ENCODE results near the gene ZNF485.
"Not testable (repeated sequence)": the region's sequence is repeated elsewhere in the genome, so short reads cannot be mapped to it uniquely, and the experiment has no call there.

Gene ZNF485

GRCh38 chr10:43605850-43606322 is 352 bp upstream of the ZNF485 start:
- no peak for DNase-seq

- no peak for DNase-seq
These were observed 948 bp downstream of the ZNF485 start for GRCh38 chr10:43607199-43607573.

GRCh38 chr10:43610636-43611035 is 4.4 kb downstream of the ZNF485 start:
- DNase-seq: no peak

- no peak for DNase-seq
These were observed 10.6 kb downstream of the ZNF485 start for GRCh38 chr10:43616697-43617370.

- DNase-seq: no peak
These were observed 13.1 kb downstream of the ZNF485 start for GRCh38 chr10:43619368-43619767.

- DNase-seq: no peak
These were observed 15.8 kb downstream of the ZNF485 start for GRCh38 chr10:43622038-43622437.

GRCh38 chr10:43623351-43623750 is 17.1 kb downstream of the ZNF485 start:
- peak; percentile 25 for DNase-seq

- no peak for DNase-seq
These were observed 21.7 kb downstream of the ZNF485 start for GRCh38 chr10:43627942-43628341.

GRCh38 chr10:43628956-43629355 is 22.7 kb downstream of the ZNF485 start:
- DNase-seq: no peak

GRCh38 chr10:43635816-43636215 is 29.6 kb downstream of the ZNF485 start:
- not testable (repeated sequence) for DNase-seq

GRCh38 chr10:43640603-43641002 is 34.4 kb downstream of the ZNF485 start:
- DNase-seq: no peak

GRCh38 chr10:43644252-43644651 is 38.0 kb downstream of the ZNF485 start:
- no peak for DNase-seq

- DNase-seq: no peak
These were observed 39.6 kb downstream of the ZNF485 start for GRCh38 chr10:43645866-43646265.

GRCh38 chr10:43647576-43647975 is 41.3 kb downstream of the ZNF485 start:
- no peak for DNase-seq

GRCh38 chr10:43648095-43648397 is 41.8 kb downstream of the ZNF485 start:
- DNase-seq: no peak

GRCh38 chr10:43648398-43649184 is 42.4 kb downstream of the ZNF485 start, which contains the start of gene ZNF32:
TSS of gene ZNF32 (minus strand) at chr10:43648881. CDS start at chr10:43646133, 2,748 bp downstream.
- DNase-seq: peak; percentile 84

GRCh38 chr10:43649185-43649523 is 42.9 kb downstream of the ZNF485 start:
- DNase-seq: no peak

- DNase-seq: no peak
These were observed 47.5 kb downstream of the ZNF485 start for GRCh38 chr10:43653746-43654145.

- no peak for DNase-seq
These were observed 49.1 kb downstream of the ZNF485 start for GRCh38 chr10:43655311-43655710.

GRCh38 chr10:43658227-43658626 is 52.0 kb downstream of the ZNF485 start:
- no peak for DNase-seq

- DNase-seq: no peak
These were observed 58.8 kb downstream of the ZNF485 start for GRCh38 chr10:43665054-43665453.

GRCh38 chr10:43666552-43666951 is 60.3 kb downstream of the ZNF485 start:
- no peak for DNase-seq

GRCh38 chr10:43667317-43667731 is 61.1 kb downstream of the ZNF485 start:
- no peak for DNase-seq
